NB4 (cell line): Measurements from ENCODE around the gene PRKAR1B.

Experiments used
- MYC ChIP-seq: IDR thresholded peaks from 2 replicates; pipeline ENCODE4 v1.6.1; 2011; ENCODE audit warnings: low read depth, low read length
- POLR2A ChIP-seq: IDR thresholded peaks from 2 replicates; pipeline ENCODE4 v1.6.1; 2011; ENCODE audit warnings: mild to moderate bottlenecking; ENCODE audit not compliant: insufficient read length; ENCODE audit errors: extremely low read depth
- TF ChIP-seq, protein P1 (sequence below): IDR thresholded peaks from one replicate; pipeline ENCODE4 v1.5.1; 2012; ENCODE audit warnings: low read depth, low read length
- TF ChIP-seq, protein P2 (sequence below): IDR thresholded peaks from 2 replicates; pipeline ENCODE4 v1.6.1; 2011; ENCODE audit warnings: low read depth, low read length

DNA sequence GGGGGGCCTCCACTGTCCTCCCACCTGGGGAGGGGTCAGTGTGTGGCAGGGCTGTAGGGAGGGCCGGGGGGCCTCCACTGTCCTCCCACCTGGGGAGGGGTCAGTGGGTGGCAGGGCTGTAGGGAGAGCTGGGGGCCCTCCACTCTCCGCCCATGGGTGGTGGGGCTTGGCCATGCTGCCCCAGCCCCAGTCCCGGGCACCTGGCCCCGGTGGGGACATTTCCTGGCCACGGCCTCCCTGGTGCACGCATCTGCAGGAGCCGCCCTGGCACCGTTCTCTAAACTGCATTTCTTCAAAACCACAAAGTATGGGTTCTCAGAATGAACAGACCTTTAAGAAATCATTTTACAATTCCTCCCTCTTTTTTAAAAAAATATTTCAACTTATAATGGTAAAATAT lies 118.1 kb downstream of the PRKAR1B start:
- TF ChIP-seq, protein P1, sequence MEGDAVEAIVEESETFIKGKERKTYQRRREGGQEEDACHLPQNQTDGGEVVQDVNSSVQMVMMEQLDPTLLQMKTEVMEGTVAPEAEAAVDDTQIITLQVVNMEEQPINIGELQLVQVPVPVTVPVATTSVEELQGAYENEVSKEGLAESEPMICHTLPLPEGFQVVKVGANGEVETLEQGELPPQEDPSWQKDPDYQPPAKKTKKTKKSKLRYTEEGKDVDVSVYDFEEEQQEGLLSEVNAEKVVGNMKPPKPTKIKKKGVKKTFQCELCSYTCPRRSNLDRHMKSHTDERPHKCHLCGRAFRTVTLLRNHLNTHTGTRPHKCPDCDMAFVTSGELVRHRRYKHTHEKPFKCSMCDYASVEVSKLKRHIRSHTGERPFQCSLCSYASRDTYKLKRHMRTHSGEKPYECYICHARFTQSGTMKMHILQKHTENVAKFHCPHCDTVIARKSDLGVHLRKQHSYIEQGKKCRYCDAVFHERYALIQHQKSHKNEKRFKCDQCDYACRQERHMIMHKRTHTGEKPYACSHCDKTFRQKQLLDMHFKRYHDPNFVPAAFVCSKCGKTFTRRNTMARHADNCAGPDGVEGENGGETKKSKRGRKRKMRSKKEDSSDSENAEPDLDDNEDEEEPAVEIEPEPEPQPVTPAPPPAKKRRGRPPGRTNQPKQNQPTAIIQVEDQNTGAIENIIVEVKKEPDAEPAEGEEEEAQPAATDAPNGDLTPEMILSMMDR, result no peak
- TF ChIP-seq POLR2A, result no peak
- TF ChIP-seq, protein P2, sequence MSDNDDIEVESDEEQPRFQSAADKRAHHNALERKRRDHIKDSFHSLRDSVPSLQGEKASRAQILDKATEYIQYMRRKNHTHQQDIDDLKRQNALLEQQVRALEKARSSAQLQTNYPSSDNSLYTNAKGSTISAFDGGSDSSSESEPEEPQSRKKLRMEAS, result no peak
- TF ChIP-seq MYC, result no peak
